Heart left ventricle (tissue), 16 donors: Measurements from ENCODE around the gene HTRA1. TPM values are rescaled to one million over a fixed set of nuclear protein-coding genes. Genes with fewer than 3 reads are reported as not detected.

Experiments used
- ATAC-seq, 4 donors: fragments of 200-7000 bp; cut with Tn5 transposase; one replicate each; pipeline ENCODE4 v1.9.1; 2020 to 2022; ENCODE audit warnings: moderate library complexity in 4 of 4, mild to moderate bottlenecking in 3 of 4, moderate number of reproducible peaks in 1 of 4
- DNase-seq, 5 donors: peaks; one replicate each; pipeline ENCODE4 v3.0.0-alpha.2; 2020
- H3K27ac ChIP-seq, 12 donors: fragments of 200-600 bp; sonication (generic) in 4 of 12; one replicate each; pipeline versions ENCODE4 v1.5.0 to v1.8.0; 2016 to 2022; ENCODE audit warnings: mild to moderate bottlenecking in 2 of 12
- H3K27me3 ChIP-seq, 9 donors: fragments of 200-600 bp; sonication (generic) in 2 of 9; one replicate each; pipeline versions ENCODE4 v1.5.1 to v1.8.0; 2016 to 2022; ENCODE audit warnings: mild to moderate bottlenecking in 3 of 9
- H3K36me3 ChIP-seq, 9 donors: fragments of 200-600 bp; sonication (generic) in 2 of 9; one replicate each; pipeline versions ENCODE4 v1.5.0 to v1.8.0; 2018 to 2022; ENCODE audit warnings: mild to moderate bottlenecking in 2 of 9
- H3K4me1 ChIP-seq, 12 donors: fragments of 200-600 bp; sonication (generic) in 4 of 12; one replicate each; pipeline versions ENCODE4 v1.5.0 to v1.8.0; 2016 to 2022; ENCODE audit warnings: mild to moderate bottlenecking in 3 of 12
- H3K4me3 ChIP-seq, 12 donors: fragments of 200-600 bp; sonication (generic) in 4 of 12; one replicate each; pipeline versions ENCODE4 v1.5.0 to v1.8.0; 2017 to 2022; ENCODE audit warnings: mild to moderate bottlenecking in 9 of 12, moderate library complexity in 4 of 12
- H3K9me3 ChIP-seq, 12 donors: fragments of 200-600 bp; sonication (generic) in 4 of 12; one replicate each; pipeline versions ENCODE4 v1.5.0 to v1.8.0; 2016 to 2022; ENCODE audit warnings: mild to moderate bottlenecking in 1 of 12
- CTCF ChIP-seq, 12 donors: fragments of 200-600 bp; sonication (generic) in 4 of 12; IDR thresholded peaks; one replicate each; pipeline versions ENCODE4 v1.5.0 to v1.8.0; 2018 to 2022; ENCODE audit warnings: antibody characterized with exemption in 12 of 12, mild to moderate bottlenecking in 5 of 12
- POLR2A ChIP-seq, 2 donors: fragments of 450-650 bp; IDR thresholded peaks; one replicate each; pipeline ENCODE4 v1.6.1; 2017; ENCODE audit warnings: antibody characterized with exemption in 2 of 2, mild to moderate bottlenecking in 2 of 2, moderate library complexity in 2 of 2
- WGBS, 4 donors: extraction: QIAGEN DNeasy Blood & Tissue Kit in 2 of 4; methylation state at CpG; one replicate each; pipeline versions ENCODE4 v1.1.5 to v1.1.7; 2013 to 2018; 5-methylcytosine and 5-hydroxymethylcytosine counted together
- intact Hi-C, 10 donors: fragments of 100-400 bp; cut with DNase I; formaldehyde crosslinking; loops; one replicate each; pipeline versions ENCODE4 v1.11.1 to v1.14.2; 2022
- polyA plus RNA-seq, 2 donors: library from polyadenylated mRNA; stranded (reverse); fragments of 200-250 nt; gene quantifications; one replicate each; pipeline ENCODE4 v1.2.3, GENCODE V29; 2013
- total RNA-seq, 9 donors: library from RNA; depleted of rRNA in 2 of 9; stranded (reverse); fragments of >200 nt in 2 of 9; fragmentation: NEBNext Ultra II Directional in 3 of 9; extraction: Animal tissue kit (Norgen Biotek cat#: 25700) in 3 of 9; gene quantifications; one replicate each; pipeline versions ENCODE4 v1.1.0 to v1.2.4, GENCODE V29; 2016 to 2023
- donor health status: ischemic (EF 13 %, LVEDD 7.1; RV severe dilation, severe dysfunction).
- donor health status: healthy with polysubstance abuse.
- donor health status: DM: no; HTN: yes; CAD: no.
- donor health status: DM: no; HTN: no; CAD: no.
- donor health status: ischemic (EF 25% LVEDD 6.9; RV normal size, moderate dysfunction).
- donor health status: ischemic (EF 25% LVEDD 5.7; RV mildly dilated, moderate dysfunction).
- donor health status: healthy.
- donor health status: DM: yes; HTN: yes; CAD: no.
- donor health status: ischemic (EF 35%, LVEDD 5.7; RV mildly dilated, moderate dysfunction).
- donor health status: nonischemic (EF 11% LVEDD 7.7; RV severe dilation, severe dysfunction).
- donor health status: DM: yes; HTN: yes; CAD: no.
- donor health status: PGD.
- donor health status: ischemic (EF 29% LVEDD 5.4; RV normal size, mild dysfunction).
- donor health status: nonischemic (EF 23%, LVEDD 6.1; RV moderate dilation, normal function).

HTRA1 gene
- total and polyA plus RNA-seq, 11 donors = 30.5 to 153 (median 54.5) TPM

- DNase-seq (peak in 2 of 5 donors; percentile 39 to 45), ATAC-seq (peak in 3 of 4 donors; percentile 26 to 40 (median 35))
- WGBS, 4 donors = 0 to 1% (median 0%) methylated on average over 20 to 95 of the region's 95 CpGs
- peaks cover 0 to 37% (median 0%) of the 10 kb centered on the region in 9 donors for H3K27me3 ChIP-seq
- peaks cover 0 to 45% (median 25%) of the 10 kb centered on the region in 12 donors for H3K4me1 ChIP-seq
- no peaks in the 10 kb centered on the region for H3K9me3 ChIP-seq
- no peak for TF ChIP-seq CTCF (IDR thresholded peaks at IDR 0.05)
- no peak for TF ChIP-seq POLR2A (IDR thresholded peaks at IDR 0.05)
- intact Hi-C loops = loop anchor here in 6 of 10 donors (2.0 to 10.0 kb wide), 3 partner anchors 35 to 103 kb away; partner anchors contain the start of gene DMBT1 (in 2 of the 6)
- H3K27ac ChIP-seq = peak overlapping the region; percentile 33 to 86 (median 75)
- H3K4me3 ChIP-seq = peak overlapping the region; percentile 66 to 97 (median 83)
- H3K36me3 ChIP-seq = peaks cover 0 to 8% (median 0%) of the 10 kb centered on the region in 9 donors
Observed at GRCh38 chr10:122461729-122462532, 578 bp downstream of the HTRA1 start.

DNA sequence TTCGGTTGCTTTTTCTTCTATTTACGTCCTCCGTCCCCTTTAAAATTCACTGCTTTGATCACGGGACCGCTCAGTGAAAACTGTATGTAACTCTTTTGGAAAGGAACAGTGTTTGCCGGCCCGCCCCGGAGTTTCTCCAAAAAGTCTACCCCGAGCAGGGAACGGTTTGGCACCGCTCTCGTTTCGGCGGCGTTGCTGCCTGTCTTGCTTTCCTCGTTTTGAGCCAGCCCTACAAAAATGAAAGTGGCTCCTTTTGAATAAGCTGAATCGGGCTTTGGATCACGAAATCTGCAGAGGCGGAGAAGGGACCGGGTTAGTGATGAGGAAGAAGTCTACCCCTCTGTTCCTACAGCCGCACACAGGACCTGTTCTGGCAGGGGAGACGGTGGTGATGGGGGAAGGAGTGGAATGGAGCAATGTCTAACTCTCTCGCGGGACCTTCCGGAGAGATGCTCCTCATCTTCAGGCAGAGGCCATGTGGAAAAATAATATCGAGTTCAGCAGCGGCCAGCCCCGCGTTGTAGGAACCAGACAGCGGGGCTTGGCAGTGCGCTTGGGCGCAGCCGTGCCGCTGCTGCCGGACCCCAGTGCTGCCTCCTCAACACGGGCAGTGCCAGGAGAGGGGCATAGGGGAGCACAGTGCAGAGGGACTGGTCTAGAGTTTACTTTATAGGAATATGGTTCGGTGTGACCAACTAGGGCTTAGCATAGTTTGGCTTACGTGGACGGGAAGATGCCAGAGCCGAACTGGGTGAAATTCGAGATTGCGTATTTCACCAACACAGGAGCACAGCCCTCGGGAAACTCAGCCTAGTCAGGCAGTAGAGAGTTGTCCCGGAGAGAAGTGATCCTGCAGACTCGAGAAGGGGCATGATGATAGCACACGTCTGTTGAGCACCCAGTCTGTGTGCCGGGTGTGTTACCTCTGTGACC, 1.4 kb downstream of the HTRA1 start:
- Histone ChIP-seq H3K9me3 (no peaks in the 10 kb centered on the region), H3K27me3 (peaks cover 0 to 37% (median 0%) of the 10 kb centered on the region in 9 donors), H3K36me3 (peaks cover 0 to 8% (median 0%) of the 10 kb centered on the region in 9 donors), H3K27ac (peak overlapping the region; percentile 33 to 86 (median 75)), H3K4me3 (peak overlapping the region; percentile 66 to 97 (median 83)), H3K4me1 (peaks cover 0 to 44% (median 24%) of the 10 kb centered on the region in 12 donors)
- DNase-seq (peak; percentile 57 to 80 (median 65)), ATAC-seq (peak in 2 of 4 donors; percentile 32 to 45)
- TF ChIP-seq CTCF (IDR thresholded peaks at IDR 0.05) (no peak), POLR2A (IDR thresholded peaks at IDR 0.05) (no peak)
- intact Hi-C loops = loop anchor here in 5 of 10 donors (5.0 to 10.0 kb wide), 2 partner anchors 35 to 102 kb away; partner anchors contain the start of gene DMBT1 (in 2 of the 5)
- 11 to 15% (median 14%) methylated on average over 37 to 47 of the region's 47 CpGs for WGBS, 4 donors

DNA sequence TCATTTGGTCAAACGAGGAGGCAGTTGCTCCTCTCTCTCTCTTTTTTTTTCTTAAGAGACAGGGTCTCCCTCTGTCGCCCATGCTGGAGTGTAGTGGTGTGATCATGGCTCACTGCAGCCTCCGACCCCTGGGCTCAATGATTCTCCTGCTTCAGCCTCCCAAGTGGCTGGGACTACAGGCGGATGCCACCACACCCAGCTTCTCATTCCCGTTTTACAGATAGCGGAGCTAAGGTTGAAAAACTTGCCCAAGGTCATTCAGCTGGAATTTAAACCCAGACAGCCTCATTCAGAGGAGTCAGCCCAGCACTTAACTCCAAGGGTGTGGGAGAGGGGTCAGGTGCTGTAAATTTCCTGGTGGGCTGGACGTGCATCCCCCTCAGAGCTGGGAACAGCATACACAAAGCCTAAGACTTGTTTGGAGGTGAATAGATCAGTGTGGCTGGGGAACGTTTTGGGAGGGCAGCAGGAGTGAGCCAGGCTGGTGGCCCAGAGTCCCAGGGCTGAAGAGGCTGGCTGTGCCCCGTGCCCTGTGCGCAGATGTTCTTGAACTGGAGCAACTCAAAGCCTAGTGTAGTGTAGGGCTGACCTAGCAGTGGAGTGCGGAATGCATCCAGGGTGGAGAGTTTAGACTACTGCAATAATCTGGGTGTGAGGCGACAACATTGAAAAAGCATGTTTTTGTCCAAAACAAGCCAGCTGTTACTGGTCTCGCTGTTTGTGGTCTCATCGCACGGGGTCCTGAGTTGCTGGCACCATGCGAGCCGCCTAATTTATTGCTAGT, 2.3 kb downstream of the HTRA1 start:
- H3K36me3 ChIP-seq = peaks cover 0 to 8% (median 0%) of the 10 kb centered on the region in 9 donors
- H3K27me3 ChIP-seq = peaks cover 0 to 37% (median 0%) of the 10 kb centered on the region in 9 donors
- peak overlapping the region in 10 of 12 donors; percentile 66 to 97 (median 86) for H3K4me3 ChIP-seq
- 83 to 91% (median 86%) methylated on average over 17 of the region's 17 CpGs for WGBS, 4 donors
- H3K9me3 ChIP-seq = no peaks in the 10 kb centered on the region
- peak overlapping the region in 1 of 12 donors; percentile 86 for H3K27ac ChIP-seq
- no peak for TF ChIP-seq CTCF (IDR thresholded peaks at IDR 0.05)
- no peak for TF ChIP-seq POLR2A (IDR thresholded peaks at IDR 0.05)
- ATAC-seq (no peak), DNase-seq (no peak)
- intact Hi-C loops = loop anchor here in 5 of 10 donors (5.0 to 10.0 kb wide), 2 partner anchors 34 to 101 kb away; partner anchors contain the start of gene DMBT1 (in 2 of the 5)
- H3K4me1 ChIP-seq = peaks cover 0 to 49% (median 26%) of the 10 kb centered on the region in 12 donors
